Mesendoderm (in vitro differentiated cells): ENCODE data around the gene SKIL.

Experiments
- DNase-seq: peaks from one replicate; pipeline ENCODE4 v3.0.0; 2013
- H2AK5ac ChIP-seq: 2 replicates; pipeline ENCODE4 v1.6.1; 2013; ENCODE audit warnings: low read length, inconsistent platforms
- H2BK120ac ChIP-seq: 2 replicates; pipeline ENCODE4 v1.6.1; 2013; ENCODE audit warnings: low read depth, mild to moderate bottlenecking, low read length, moderate library complexity, mixed read lengths
- H2BK15ac ChIP-seq: replicated peaks from 2 replicates; pipeline ENCODE4 v1.6.1; 2013; ENCODE audit warnings: low read depth, mild to moderate bottlenecking, moderate library complexity
- H2BK5ac ChIP-seq: 2 replicates; pipeline ENCODE4 v1.6.1; 2013; ENCODE audit warnings: low read length, inconsistent platforms
- H3K18ac ChIP-seq: 2 replicates; pipeline ENCODE4 v1.6.1; 2013; ENCODE audit warnings: mild to moderate bottlenecking, low read length, mixed read lengths
- H3K23ac ChIP-seq: one replicate; pipeline ENCODE4 v1.6.1; 2013; ENCODE audit warnings: low read length
- H3K27ac ChIP-seq: 2 replicates; pipeline ENCODE4 v1.5.1; 2013; ENCODE audit warnings: low read depth, mild to moderate bottlenecking, inconsistent platforms, low read length, moderate library complexity
- H3K27me3 ChIP-seq: 2 replicates; pipeline ENCODE4 v1.6.1; 2013; ENCODE audit warnings: low read length, control low read depth, mild to moderate bottlenecking, inconsistent platforms; ENCODE audit not compliant: insufficient read depth, poor library complexity
- H3K36me3 ChIP-seq: 2 replicates; pipeline ENCODE4 v1.6.1; 2013; ENCODE audit warnings: low read length, inconsistent platforms; ENCODE audit not compliant: control insufficient read depth, insufficient read depth
- H3K4ac ChIP-seq: one replicate; pipeline ENCODE4 v1.6.1; 2013; ENCODE audit warnings: low read depth, mild to moderate bottlenecking, low read length, moderate library complexity
- H3K4me1 ChIP-seq: 2 replicates; pipeline ENCODE4 v1.6.1; 2013; ENCODE audit warnings: low read depth, low read length, inconsistent platforms; ENCODE audit not compliant: control insufficient read depth
- H3K4me2 ChIP-seq: 2 replicates; pipeline ENCODE4 v1.6.1; 2013; ENCODE audit warnings: low read length
- H3K4me3 ChIP-seq: 2 replicates; pipeline ENCODE4 v1.5.1; 2013; ENCODE audit warnings: mild to moderate bottlenecking, low read length
- H3K56ac ChIP-seq: one replicate; pipeline ENCODE4 v1.6.1; 2013; ENCODE audit warnings: low read length
- H3K79me1 ChIP-seq: 2 replicates; pipeline ENCODE4 v1.6.1; 2013; ENCODE audit warnings: low read length, inconsistent platforms
- H3K79me2 ChIP-seq: 2 replicates; pipeline ENCODE4 v1.6.1; 2013; ENCODE audit warnings: mild to moderate bottlenecking, low read length; ENCODE audit not compliant: control insufficient read depth, insufficient read depth
- H3K9ac ChIP-seq: 2 replicates; pipeline ENCODE4 v1.6.1; 2013; ENCODE audit warnings: low read length, inconsistent platforms
- H4K5ac ChIP-seq: one replicate; pipeline ENCODE4 v1.6.1; 2013; ENCODE audit warnings: low read length
- H4K8ac ChIP-seq: one replicate; pipeline ENCODE4 v1.6.1; 2013; ENCODE audit warnings: low read depth, mild to moderate bottlenecking, control low read depth, low read length, moderate library complexity
- WGBS: extraction: QIAGEN DNeasy Blood & Tissue Kit; methylation state at CpG from one replicate; pipeline ENCODE4 v1.1.7; 2013; ENCODE audit warnings: low lambda C conversion rate, missing lambda C conversion rate; ENCODE audit not compliant: insufficient coverage; ENCODE audit errors: extremely low coverage; 5-methylcytosine and 5-hydroxymethylcytosine counted together

The SKIL gene

GRCh38 chr3:170397685-170398084 is 40.2 kb downstream of the SKIL start:
- H3K4me1 ChIP-seq = no peaks in the 10 kb centered on the region
- H3K23ac ChIP-seq = no peak overlapping the region
- H2BK15ac ChIP-seq = no peak overlapping the region
- no peak overlapping the region for H3K18ac ChIP-seq
- no peaks in the 10 kb centered on the region for H3K79me2 ChIP-seq
- no peak overlapping the region for H3K4ac ChIP-seq
- no peak overlapping the region for H2BK5ac ChIP-seq
- no peak overlapping the region for H3K4me3 ChIP-seq
- no peaks in the 10 kb centered on the region for H3K36me3 ChIP-seq
- no peak overlapping the region for H3K4me2 ChIP-seq
- H2BK120ac ChIP-seq = no peak overlapping the region
- WGBS = no CpG with 5 or more reads among the region's 6 CpGs
- H3K56ac ChIP-seq = no peak overlapping the region
- no peak overlapping the region for H4K5ac ChIP-seq
- no peak overlapping the region for H2AK5ac ChIP-seq
- H3K9ac ChIP-seq = no peak overlapping the region
- DNase-seq = no peak
- H4K8ac ChIP-seq = no peak overlapping the region
- H3K27me3 ChIP-seq = no peaks in the 10 kb centered on the region
- H3K79me1 ChIP-seq = no peaks in the 10 kb centered on the region
- no peak overlapping the region for H3K27ac ChIP-seq

- no peak overlapping the region for H2AK5ac ChIP-seq
- H2BK120ac ChIP-seq = no peak overlapping the region
- H2BK15ac ChIP-seq = no peak overlapping the region
- H3K27me3 ChIP-seq = no peaks in the 10 kb centered on the region
- no peak overlapping the region for H4K5ac ChIP-seq
- H3K56ac ChIP-seq = no peak overlapping the region
- H3K36me3 ChIP-seq = no peaks in the 10 kb centered on the region
- H3K79me1 ChIP-seq = no peaks in the 10 kb centered on the region
- no peak overlapping the region for H3K18ac ChIP-seq
- no peak for DNase-seq
- no peak overlapping the region for H3K27ac ChIP-seq
- H3K4me2 ChIP-seq = no peak overlapping the region
- no peak overlapping the region for H2BK5ac ChIP-seq
- no peak overlapping the region for H3K4ac ChIP-seq
- no peaks in the 10 kb centered on the region for H3K4me1 ChIP-seq
- no peak overlapping the region for H3K4me3 ChIP-seq
- H4K8ac ChIP-seq = no peak overlapping the region
- no peak overlapping the region for H3K9ac ChIP-seq
- H3K23ac ChIP-seq = no peak overlapping the region
- no peaks in the 10 kb centered on the region for H3K79me2 ChIP-seq
These were observed 47.6 kb downstream of the SKIL start for GRCh38 chr3:170405101-170405500.

GRCh38 chr3:170410428-170411029 is 53.0 kb downstream of the SKIL start:
- Histone ChIP-seq H3K79me1 (no peaks in the 10 kb centered on the region), H3K18ac (no peak overlapping the region), H3K27me3 (no peaks in the 10 kb centered on the region), H3K27ac (no peak overlapping the region), H3K23ac (no peak overlapping the region), H2BK120ac (no peak overlapping the region), H3K79me2 (no peaks in the 10 kb centered on the region), H2AK5ac (no peak overlapping the region), H3K4ac (no peak overlapping the region), H2BK5ac (no peak overlapping the region), H3K4me1 (no peaks in the 10 kb centered on the region), H3K9ac (no peak overlapping the region), H2BK15ac (no peak overlapping the region), H4K8ac (no peak overlapping the region), H3K36me3 (no peaks in the 10 kb centered on the region), H3K56ac (no peak overlapping the region), H3K4me3 (no peak overlapping the region), H3K4me2 (no peak overlapping the region), H4K5ac (no peak overlapping the region)
- DNase-seq = peak; percentile 23
- no CpG with 5 or more reads among the region's 4 CpGs for WGBS

- H3K27ac ChIP-seq = no peak overlapping the region
- no peak overlapping the region for H4K5ac ChIP-seq
- H3K79me1 ChIP-seq = no peaks in the 10 kb centered on the region
- H3K9ac ChIP-seq = no peak overlapping the region
- no peak overlapping the region for H2BK5ac ChIP-seq
- H3K18ac ChIP-seq = no peak overlapping the region
- no peak overlapping the region for H3K4me2 ChIP-seq
- WGBS = no CpG with 5 or more reads among the region's 4 CpGs
- H3K4me1 ChIP-seq = peaks cover 9% of the 10 kb centered on the region
- no peaks in the 10 kb centered on the region for H3K27me3 ChIP-seq
- no peak for DNase-seq
- H2BK15ac ChIP-seq = no peak overlapping the region
- no peak overlapping the region for H2BK120ac ChIP-seq
- peak overlapping the region; percentile 57 for H2AK5ac ChIP-seq
- H3K4me3 ChIP-seq = no peak overlapping the region
- H3K4ac ChIP-seq = no peak overlapping the region
- H3K36me3 ChIP-seq = no peaks in the 10 kb centered on the region
- H4K8ac ChIP-seq = no peak overlapping the region
- H3K23ac ChIP-seq = no peak overlapping the region
- no peaks in the 10 kb centered on the region for H3K79me2 ChIP-seq
- H3K56ac ChIP-seq = peak overlapping the region; percentile 54
These were observed 55.8 kb downstream of the SKIL start for GRCh38 chr3:170413291-170413690.

- Histone ChIP-seq H3K4ac (no peak overlapping the region), H3K79me2 (no peaks in the 10 kb centered on the region), H2BK5ac (no peak overlapping the region), H3K27ac (no peak overlapping the region), H3K4me3 (no peak overlapping the region), H2AK5ac (no peak overlapping the region), H3K4me2 (no peak overlapping the region), H3K9ac (no peak overlapping the region), H4K5ac (no peak overlapping the region), H3K36me3 (no peaks in the 10 kb centered on the region), H2BK15ac (no peak overlapping the region), H3K4me1 (peaks cover 10% of the 10 kb centered on the region), H3K79me1 (no peaks in the 10 kb centered on the region), H3K27me3 (no peaks in the 10 kb centered on the region), H3K18ac (no peak overlapping the region), H3K56ac (no peak overlapping the region), H2BK120ac (peak overlapping the region; percentile 46), H4K8ac (no peak overlapping the region), H3K23ac (no peak overlapping the region)
- WGBS = no CpG with 5 or more reads among the region's 5 CpGs
- DNase-seq = peak; percentile 82
These were observed 56.7 kb downstream of the SKIL start for GRCh38 chr3:170414202-170414663.

- Histone ChIP-seq H3K4me3 (no peak overlapping the region), H3K23ac (no peak overlapping the region), H3K56ac (peak overlapping the region; percentile 47), H4K5ac (no peak overlapping the region), H2BK120ac (no peak overlapping the region), H2BK15ac (no peak overlapping the region), H3K36me3 (no peaks in the 10 kb centered on the region), H3K79me1 (peaks cover 4% of the 10 kb centered on the region), H2BK5ac (peak overlapping the region; percentile 18), H3K27ac (no peak overlapping the region), H3K79me2 (peaks cover 3% of the 10 kb centered on the region), H3K4me1 (peaks cover 13% of the 10 kb centered on the region), H2AK5ac (no peak overlapping the region), H3K18ac (no peak overlapping the region), H4K8ac (no peak overlapping the region), H3K27me3 (no peaks in the 10 kb centered on the region), H3K4ac (no peak overlapping the region), H3K9ac (no peak overlapping the region), H3K4me2 (no peak overlapping the region)
- WGBS = no CpG with 5 or more reads among the region's 1 CpG
- DNase-seq = no peak
These were observed 59.6 kb downstream of the SKIL start for GRCh38 chr3:170417090-170417489.
